Upper lobe of left lung (tissue), 4 donors: ENCODE data around the gene PLP1.

Source experiments
- CTCF ChIP-seq, 6 experiments: fragments of 450-650 bp in 4 of 6; fragments of 200-600 bp in 2 of 6; sonication (generic) in 2 of 6; IDR thresholded peaks; one replicate each; pipeline ENCODE4 v1.5.1; 2016 to 2019; ENCODE audit warnings: antibody characterized with exemption in 6 of 6
- EP300 ChIP-seq, 4 donors: sonication (generic); formaldehyde crosslinking; IDR thresholded peaks; one replicate each; pipeline ENCODE4 v1.5.1; 2017; ENCODE audit warnings: antibody characterized with exemption in 4 of 4, control low read depth in 2 of 4
- POLR2A ChIP-seq, 4 donors: fragments of 450-650 bp; IDR thresholded peaks; one replicate each; pipeline ENCODE4 v1.5.1; 2016 to 2017; ENCODE audit warnings: antibody characterized with exemption in 4 of 4, mild to moderate bottlenecking in 2 of 4

- TF ChIP-seq POLR2A (IDR thresholded peaks at IDR 0.05) (no peak), EP300 (IDR thresholded peaks at IDR 0.05) (no peak), CTCF (IDR thresholded peaks at IDR 0.05) (no peak)
Measured at GRCh38 chrX:103730796-103731493, 45.7 kb upstream of the PLP1 start.
